Heart left ventricle (tissue), 13 donors: ENCODE measurements around the gene PTPN21.

ENCODE experiments used
- POLR2A ChIP-seq, 2 donors: fragments of 450-650 bp; IDR thresholded peaks; one replicate each; pipeline ENCODE4 v1.6.1; 2017; ENCODE audit warnings: antibody characterized with exemption in 2 of 2, mild to moderate bottlenecking in 2 of 2, moderate library complexity in 2 of 2
- TF ChIP-seq, protein P1 (sequence below), 12 donors: fragments of 200-600 bp; sonication (generic) in 4 of 12; IDR thresholded peaks; one replicate each; pipeline versions ENCODE4 v1.5.0 to v1.8.0; 2018 to 2022; ENCODE audit warnings: antibody characterized with exemption in 12 of 12, mild to moderate bottlenecking in 5 of 12
- donor health status: ischemic (EF 13 %, LVEDD 7.1; RV severe dilation, severe dysfunction).
- donor health status: DM: no; HTN: yes; CAD: no.
- donor health status: DM: no; HTN: no; CAD: no.
- donor health status: ischemic (EF 25% LVEDD 6.9; RV normal size, moderate dysfunction).
- donor health status: ischemic (EF 25% LVEDD 5.7; RV mildly dilated, moderate dysfunction).
- donor health status: ischemic (EF 35%, LVEDD 5.7; RV mildly dilated, moderate dysfunction).
- donor health status: nonischemic (EF 11% LVEDD 7.7; RV severe dilation, severe dysfunction).
- donor health status: DM: yes; HTN: yes; CAD: no.
- donor health status: PGD.
- donor health status: ischemic (EF 29% LVEDD 5.4; RV normal size, mild dysfunction).
- donor health status: nonischemic (EF 23%, LVEDD 6.1; RV moderate dilation, normal function).

DNA sequence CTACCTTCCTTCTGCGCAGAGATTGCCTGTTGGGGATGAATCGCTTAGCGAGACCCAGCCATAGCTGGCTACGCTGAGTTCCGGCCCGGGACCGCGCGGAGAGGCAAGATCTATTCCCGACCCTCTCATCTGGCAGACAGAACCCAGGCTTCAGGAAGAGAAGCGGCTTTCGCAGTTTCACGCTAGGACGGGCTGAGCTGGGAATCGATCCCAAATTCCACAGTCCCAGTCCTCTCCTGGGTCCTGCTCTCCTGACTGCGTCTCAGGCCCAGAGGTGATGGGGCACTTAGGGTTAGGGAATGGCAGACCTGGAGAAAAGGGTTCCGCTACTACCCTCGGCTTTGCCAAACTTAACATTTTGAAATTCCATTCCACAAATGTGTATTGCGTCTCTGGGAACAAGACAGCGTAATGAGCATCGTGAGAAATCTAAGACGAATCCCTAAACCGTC lies 2.8 kb downstream of the PTPN21 start:
- TF ChIP-seq, protein P1, sequence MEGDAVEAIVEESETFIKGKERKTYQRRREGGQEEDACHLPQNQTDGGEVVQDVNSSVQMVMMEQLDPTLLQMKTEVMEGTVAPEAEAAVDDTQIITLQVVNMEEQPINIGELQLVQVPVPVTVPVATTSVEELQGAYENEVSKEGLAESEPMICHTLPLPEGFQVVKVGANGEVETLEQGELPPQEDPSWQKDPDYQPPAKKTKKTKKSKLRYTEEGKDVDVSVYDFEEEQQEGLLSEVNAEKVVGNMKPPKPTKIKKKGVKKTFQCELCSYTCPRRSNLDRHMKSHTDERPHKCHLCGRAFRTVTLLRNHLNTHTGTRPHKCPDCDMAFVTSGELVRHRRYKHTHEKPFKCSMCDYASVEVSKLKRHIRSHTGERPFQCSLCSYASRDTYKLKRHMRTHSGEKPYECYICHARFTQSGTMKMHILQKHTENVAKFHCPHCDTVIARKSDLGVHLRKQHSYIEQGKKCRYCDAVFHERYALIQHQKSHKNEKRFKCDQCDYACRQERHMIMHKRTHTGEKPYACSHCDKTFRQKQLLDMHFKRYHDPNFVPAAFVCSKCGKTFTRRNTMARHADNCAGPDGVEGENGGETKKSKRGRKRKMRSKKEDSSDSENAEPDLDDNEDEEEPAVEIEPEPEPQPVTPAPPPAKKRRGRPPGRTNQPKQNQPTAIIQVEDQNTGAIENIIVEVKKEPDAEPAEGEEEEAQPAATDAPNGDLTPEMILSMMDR (IDR thresholded peaks at IDR 0.05), result no peak
- no peak for TF ChIP-seq POLR2A (IDR thresholded peaks at IDR 0.05)
